ENCODE measurements around the gene DEPDC5.

GRCh38 chr22:31932863-31933262 lies 179.0 kb downstream of the DEPDC5 start:
- TF ChIP-seq, protein P1, sequence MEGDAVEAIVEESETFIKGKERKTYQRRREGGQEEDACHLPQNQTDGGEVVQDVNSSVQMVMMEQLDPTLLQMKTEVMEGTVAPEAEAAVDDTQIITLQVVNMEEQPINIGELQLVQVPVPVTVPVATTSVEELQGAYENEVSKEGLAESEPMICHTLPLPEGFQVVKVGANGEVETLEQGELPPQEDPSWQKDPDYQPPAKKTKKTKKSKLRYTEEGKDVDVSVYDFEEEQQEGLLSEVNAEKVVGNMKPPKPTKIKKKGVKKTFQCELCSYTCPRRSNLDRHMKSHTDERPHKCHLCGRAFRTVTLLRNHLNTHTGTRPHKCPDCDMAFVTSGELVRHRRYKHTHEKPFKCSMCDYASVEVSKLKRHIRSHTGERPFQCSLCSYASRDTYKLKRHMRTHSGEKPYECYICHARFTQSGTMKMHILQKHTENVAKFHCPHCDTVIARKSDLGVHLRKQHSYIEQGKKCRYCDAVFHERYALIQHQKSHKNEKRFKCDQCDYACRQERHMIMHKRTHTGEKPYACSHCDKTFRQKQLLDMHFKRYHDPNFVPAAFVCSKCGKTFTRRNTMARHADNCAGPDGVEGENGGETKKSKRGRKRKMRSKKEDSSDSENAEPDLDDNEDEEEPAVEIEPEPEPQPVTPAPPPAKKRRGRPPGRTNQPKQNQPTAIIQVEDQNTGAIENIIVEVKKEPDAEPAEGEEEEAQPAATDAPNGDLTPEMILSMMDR (conservative IDR thresholded peaks at IDR 0.05; ENCODE audit: low read depth, low read length), result no peak
- no peak for TF ChIP-seq EZH2phosphoT487 (IDR thresholded peaks at IDR 0.05; ENCODE audit: borderline replicate concordance, low read length)
- TF ChIP-seq EZH2 (IDR thresholded peaks at IDR 0.05; ENCODE audit: low read length, unreplicated experiment), result no peak
